GM12874 (cell line): ENCODE results near the gene CCNK.

Experiments
- CTCF ChIP-seq: IDR thresholded peaks from 2 replicates; pipeline ENCODE4 v1.5.1; 2011; ENCODE audit warnings: low read depth, mild to moderate bottlenecking, control low read depth, low read length, moderate library complexity; ENCODE audit not compliant: insufficient read depth

The CCNK gene

GRCh38 chr14:99548255-99548654, 67.0 kb downstream of the CCNK start:
- no peak for TF ChIP-seq CTCF

- no peak for TF ChIP-seq CTCF
Measured at GRCh38 chr14:99548871-99549515, 67.8 kb downstream of the CCNK start.

GRCh38 chr14:99549684-99550083, 68.5 kb downstream of the CCNK start:
- no peak for TF ChIP-seq CTCF

GRCh38 chr14:99550387-99550992, 69.3 kb downstream of the CCNK start:
- no peak for TF ChIP-seq CTCF

- no peak for TF ChIP-seq CTCF
Measured at GRCh38 chr14:99551034-99551922, 70.1 kb downstream of the CCNK start.

GRCh38 chr14:99552021-99552553, 70.9 kb downstream of the CCNK start:
- no peak for TF ChIP-seq CTCF

GRCh38 chr14:99552572-99553216, 71.5 kb downstream of the CCNK start:
- TF ChIP-seq CTCF: no peak
